Astrocyte (in vitro differentiated cells and primary cell): ENCODE data around the gene GPN2. TPM values are rescaled to one million over a fixed set of nuclear protein-coding genes. Genes with fewer than 3 reads are reported as not detected.

Source experiments
- DNase-seq: peaks from one replicate; pipeline ENCODE4 v3.0.0-alpha.2; 2010; ENCODE audit warnings: low read depth
- FAIRE-seq: peaks from 2 replicates; lab custom pipeline; 2011; peaks lifted over from hg19 to GRCh38; lab: Jason Lieb, UNC
- H2AFZ ChIP-seq: 2 replicates; pipeline ENCODE4 v1.6.0; 2012; ENCODE audit warnings: low read depth, low read length, inconsistent platforms
- H3K27ac ChIP-seq: 2 replicates; pipeline ENCODE4 v1.5.1; 2011; ENCODE audit warnings: low read depth, low read length, inconsistent platforms
- H3K27me3 ChIP-seq: 2 replicates; pipeline ENCODE4 v1.6.0; 2011; ENCODE audit warnings: low read length, inconsistent platforms; ENCODE audit not compliant: insufficient read depth
- H3K36me3 ChIP-seq: 2 replicates; pipeline ENCODE4 v1.5.1; 2011; ENCODE audit warnings: low read length, inconsistent platforms; ENCODE audit not compliant: insufficient read depth
- H3K4me1 ChIP-seq: 2 replicates; pipeline ENCODE4 v1.5.1; 2011; ENCODE audit warnings: low read length, inconsistent platforms; ENCODE audit not compliant: insufficient read depth
- H3K4me2 ChIP-seq: 2 replicates; pipeline ENCODE4 v1.6.0; 2012; ENCODE audit warnings: low read length, inconsistent platforms
- H3K4me3 ChIP-seq: 2 replicates; pipeline ENCODE4 v1.5.1; 2011; ENCODE audit warnings: low read depth, mild to moderate bottlenecking, low read length, inconsistent platforms; ENCODE audit not compliant: insufficient read depth
- H3K79me2 ChIP-seq: 2 replicates; pipeline ENCODE4 v1.6.0; 2012; ENCODE audit warnings: mild to moderate bottlenecking, low read length, inconsistent platforms; ENCODE audit not compliant: insufficient read depth
- H3K9ac ChIP-seq: 2 replicates; pipeline ENCODE4 v1.6.0; 2012; ENCODE audit warnings: mild to moderate bottlenecking, low read length, inconsistent platforms
- H3K9me3 ChIP-seq: 2 replicates; pipeline ENCODE4 v1.5.1; 2012; ENCODE audit warnings: low read depth, mild to moderate bottlenecking, low read length, inconsistent platforms; ENCODE audit not compliant: insufficient read depth
- H4K20me1 ChIP-seq: 2 replicates; pipeline ENCODE4 v1.6.0; 2012; ENCODE audit warnings: low read length, inconsistent platforms; ENCODE audit not compliant: insufficient read depth
- H3K27ac Mint-ChIP-seq: one replicate; pipeline ENCODE4 v1.8.0; 2021; ENCODE audit warnings: mild to moderate bottlenecking, mixed read lengths; ENCODE audit not compliant: unreplicated experiment
- H3K27me3 Mint-ChIP-seq: one replicate; pipeline ENCODE4 v1.8.0; 2021; ENCODE audit warnings: low read depth, mixed read lengths; ENCODE audit not compliant: unreplicated experiment
- H3K36me3 Mint-ChIP-seq: one replicate; pipeline ENCODE4 v1.8.0; 2021; ENCODE audit warnings: low read depth, mixed read lengths; ENCODE audit not compliant: unreplicated experiment
- H3K4me1 Mint-ChIP-seq: one replicate; pipeline ENCODE4 v1.8.0; 2021; ENCODE audit warnings: low read depth, mixed read lengths; ENCODE audit not compliant: unreplicated experiment
- H3K4me3 Mint-ChIP-seq: one replicate; pipeline ENCODE4 v1.8.0; 2021; ENCODE audit warnings: mild to moderate bottlenecking, moderate library complexity, mixed read lengths; ENCODE audit not compliant: unreplicated experiment
- H3K9me3 Mint-ChIP-seq: one replicate; pipeline ENCODE4 v1.8.0; 2021; ENCODE audit warnings: mild to moderate bottlenecking, mixed read lengths; ENCODE audit not compliant: unreplicated experiment
- EZH2 ChIP-seq: IDR thresholded peaks from 2 replicates; pipeline ENCODE4 v1.6.1; 2012; ENCODE audit warnings: mild to moderate bottlenecking, low read length, inconsistent platforms; ENCODE audit not compliant: insufficient read depth
- total RNA-seq: library from RNA; stranded (reverse); gene quantifications from 2 replicates; pipeline ENCODE4 v1.2.1, GENCODE V29; 2021
- TF ChIP-seq, protein P1 (sequence below): IDR thresholded peaks from 2 replicates; pipeline ENCODE4 v1.5.1; 2011; ENCODE audit warnings: low read depth, mild to moderate bottlenecking, inconsistent platforms, low read length, moderate library complexity; ENCODE audit not compliant: insufficient read depth

GPN2 gene
- total RNA-seq, 1 donor from 2014 or later = 24.5 TPM

DNA sequence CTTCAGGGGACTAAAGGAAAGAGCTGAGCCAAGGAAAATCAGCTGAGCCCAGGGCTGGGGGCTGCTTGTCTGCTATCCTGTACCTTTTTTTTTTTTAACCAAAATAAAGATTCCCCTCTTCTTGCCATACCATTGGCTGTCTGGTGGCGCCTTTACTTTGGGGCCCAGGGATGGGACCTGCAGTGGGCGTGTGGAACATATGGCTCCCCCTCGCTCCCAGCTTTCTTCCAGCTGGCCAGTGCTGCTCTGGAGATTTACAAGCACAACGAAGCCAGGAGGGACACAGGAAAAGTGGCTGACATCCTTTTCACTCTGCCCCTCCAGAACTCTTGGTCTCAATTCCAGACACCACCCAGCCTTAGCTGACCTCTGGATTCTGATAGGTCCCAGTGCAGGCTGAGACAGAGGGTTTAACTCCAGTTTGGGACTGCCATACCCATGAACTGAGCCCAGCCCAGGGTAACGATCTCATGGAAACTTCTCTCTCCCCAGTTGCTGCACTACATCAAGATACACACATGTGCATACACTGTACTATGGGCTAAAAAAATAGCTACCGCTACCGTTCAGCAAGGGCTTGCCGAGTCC lies 32.5 kb downstream of the GPN2 start:
- FAIRE-seq = no peak
- no peaks in the 10 kb centered on the region for H3K9me3 ChIP-seq

DNA sequence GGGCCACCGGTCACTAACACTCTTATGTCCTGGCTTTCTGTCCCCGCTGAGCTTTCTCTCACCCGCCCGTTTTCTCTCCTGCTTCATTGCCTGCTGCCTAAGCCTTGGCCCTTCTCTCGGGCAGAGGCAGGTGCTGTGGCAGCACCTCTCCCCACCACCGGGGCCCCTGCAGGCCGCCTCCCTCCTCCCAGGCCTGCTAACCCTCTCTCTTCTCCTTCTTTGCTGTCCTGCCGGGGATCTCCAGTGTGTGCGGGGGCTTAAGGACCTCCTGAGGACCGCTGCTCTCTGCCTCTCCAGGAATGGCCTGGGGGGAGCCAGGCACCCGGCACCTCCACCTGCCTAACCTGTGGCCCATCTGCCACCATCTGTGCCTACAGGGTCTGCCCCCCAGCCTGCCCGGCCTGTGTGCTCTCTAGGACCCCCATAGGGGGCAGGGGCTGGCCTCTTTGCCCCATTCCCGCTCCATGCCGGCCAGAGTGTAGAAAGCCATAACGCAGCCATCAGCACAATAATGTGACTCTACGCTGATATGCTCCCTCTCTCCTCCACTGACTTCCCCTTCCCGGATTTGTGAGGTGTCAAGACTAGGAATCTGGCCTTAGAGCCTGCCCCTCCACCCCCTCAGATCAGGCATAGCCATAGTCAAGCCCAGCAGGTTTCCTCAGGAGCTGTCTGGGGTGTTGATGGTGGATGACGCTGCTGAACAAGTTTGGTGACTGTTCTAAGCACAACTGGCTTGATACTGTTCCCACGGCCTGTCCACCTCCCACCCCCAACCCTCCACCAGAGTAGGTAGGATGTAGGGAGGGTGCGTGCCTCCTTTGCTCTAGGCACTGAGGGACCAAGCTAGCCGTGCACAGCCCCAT lies 33.2 kb downstream of the GPN2 start:
- Mint-ChIP-seq H3K9me3 (peaks cover 3% of the 10 kb centered on the region), H3K36me3 (peaks cover 12% of the 10 kb centered on the region), H3K4me1 (peaks cover 4% of the 10 kb centered on the region), H3K27ac (no peak overlapping the region), H3K27me3 (no peaks in the 10 kb centered on the region), H3K4me3 (no peak overlapping the region)
- no peaks in the 10 kb centered on the region for H3K27me3 ChIP-seq
- H3K4me2 ChIP-seq = no peak overlapping the region
- TF ChIP-seq EZH2 = no peak
- TF ChIP-seq, protein P1, sequence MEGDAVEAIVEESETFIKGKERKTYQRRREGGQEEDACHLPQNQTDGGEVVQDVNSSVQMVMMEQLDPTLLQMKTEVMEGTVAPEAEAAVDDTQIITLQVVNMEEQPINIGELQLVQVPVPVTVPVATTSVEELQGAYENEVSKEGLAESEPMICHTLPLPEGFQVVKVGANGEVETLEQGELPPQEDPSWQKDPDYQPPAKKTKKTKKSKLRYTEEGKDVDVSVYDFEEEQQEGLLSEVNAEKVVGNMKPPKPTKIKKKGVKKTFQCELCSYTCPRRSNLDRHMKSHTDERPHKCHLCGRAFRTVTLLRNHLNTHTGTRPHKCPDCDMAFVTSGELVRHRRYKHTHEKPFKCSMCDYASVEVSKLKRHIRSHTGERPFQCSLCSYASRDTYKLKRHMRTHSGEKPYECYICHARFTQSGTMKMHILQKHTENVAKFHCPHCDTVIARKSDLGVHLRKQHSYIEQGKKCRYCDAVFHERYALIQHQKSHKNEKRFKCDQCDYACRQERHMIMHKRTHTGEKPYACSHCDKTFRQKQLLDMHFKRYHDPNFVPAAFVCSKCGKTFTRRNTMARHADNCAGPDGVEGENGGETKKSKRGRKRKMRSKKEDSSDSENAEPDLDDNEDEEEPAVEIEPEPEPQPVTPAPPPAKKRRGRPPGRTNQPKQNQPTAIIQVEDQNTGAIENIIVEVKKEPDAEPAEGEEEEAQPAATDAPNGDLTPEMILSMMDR = no peak
- no peak for DNase-seq
- H3K27ac ChIP-seq = no peak overlapping the region
- FAIRE-seq = no peak
- no peaks in the 10 kb centered on the region for H3K9me3 ChIP-seq
- no peaks in the 10 kb centered on the region for H3K79me2 ChIP-seq
- no peak overlapping the region for H2AFZ ChIP-seq
- H3K4me3 ChIP-seq = no peak overlapping the region
- no peak overlapping the region for H3K9ac ChIP-seq
- H4K20me1 ChIP-seq = no peaks in the 10 kb centered on the region
- peaks cover 14% of the 10 kb centered on the region for H3K36me3 ChIP-seq
- no peaks in the 10 kb centered on the region for H3K4me1 ChIP-seq

More for the DNA sequence above, 32.5 kb downstream of the GPN2 start:
- no peaks in the 10 kb centered on the region for H3K4me1 ChIP-seq
- peak overlapping the region; percentile 58 for H3K27ac Mint-ChIP-seq
- H3K4me3 Mint-ChIP-seq = no peak overlapping the region
- H3K27ac ChIP-seq = no peak overlapping the region
- H3K27me3 Mint-ChIP-seq = no peaks in the 10 kb centered on the region
- no peak overlapping the region for H3K4me2 ChIP-seq
- DNase-seq = no peak
- H3K9me3 Mint-ChIP-seq = peaks cover 3% of the 10 kb centered on the region
- H2AFZ ChIP-seq = no peak overlapping the region
- no peak overlapping the region for H3K4me3 ChIP-seq
- H3K79me2 ChIP-seq = no peaks in the 10 kb centered on the region
- H4K20me1 ChIP-seq = no peaks in the 10 kb centered on the region
- TF ChIP-seq EZH2 = no peak
- TF ChIP-seq, protein P1 = no peak
- peaks cover 8% of the 10 kb centered on the region for H3K36me3 ChIP-seq
- no peak overlapping the region for H3K9ac ChIP-seq
- no peaks in the 10 kb centered on the region for H3K27me3 ChIP-seq
- H3K4me1 Mint-ChIP-seq = peaks cover 9% of the 10 kb centered on the region
- H3K36me3 Mint-ChIP-seq = peaks cover 12% of the 10 kb centered on the region

DNA sequence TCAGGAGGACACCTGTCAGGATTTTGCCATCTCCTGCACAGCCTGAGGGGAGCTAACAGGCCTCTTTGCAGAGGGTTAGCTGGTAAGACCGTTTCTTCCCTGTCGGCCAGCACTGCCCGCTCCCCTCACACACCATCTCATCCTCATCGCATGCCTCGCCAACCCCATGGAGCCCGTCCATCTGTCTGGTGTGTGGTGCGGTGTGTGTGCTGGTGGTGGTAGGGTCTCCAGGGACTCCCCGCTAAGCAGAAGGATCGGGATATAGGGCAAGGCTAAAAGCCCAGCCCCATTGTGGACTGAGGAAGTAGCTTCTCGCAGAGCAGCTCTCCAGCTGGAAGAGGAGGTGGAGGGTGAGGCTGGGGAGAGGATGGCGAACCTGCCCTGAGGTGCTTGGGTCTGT lies 33.9 kb downstream of the GPN2 start:
- Histone ChIP-seq H3K27ac (no peak overlapping the region), H3K79me2 (no peaks in the 10 kb centered on the region), H3K9ac (no peak overlapping the region), H3K27me3 (no peaks in the 10 kb centered on the region), H3K4me3 (no peak overlapping the region), H3K9me3 (no peaks in the 10 kb centered on the region), H3K36me3 (peaks cover 20% of the 10 kb centered on the region), H3K4me2 (no peak overlapping the region), H3K4me1 (no peaks in the 10 kb centered on the region), H2AFZ (no peak overlapping the region), H4K20me1 (no peaks in the 10 kb centered on the region)
- no peak overlapping the region for H3K4me3 Mint-ChIP-seq
- no peak for DNase-seq
- TF ChIP-seq, protein P1 = no peak
- no peak for TF ChIP-seq EZH2
- H3K27me3 Mint-ChIP-seq = no peaks in the 10 kb centered on the region
- H3K4me1 Mint-ChIP-seq = no peaks in the 10 kb centered on the region
- FAIRE-seq = no peak
- H3K36me3 Mint-ChIP-seq = peaks cover 18% of the 10 kb centered on the region
- peaks cover 3% of the 10 kb centered on the region for H3K9me3 Mint-ChIP-seq
- H3K27ac Mint-ChIP-seq = no peak overlapping the region
